PC-9 (cell line): ENCODE data around the gene ANO2.

ENCODE experiments used
- EZH2 ChIP-seq: fragments of 200-600 bp; sonication (generic); IDR thresholded peaks from 2 replicates; pipeline ENCODE4 v1.8.0; 2017; ENCODE audit warnings: antibody characterized with exemption, low read depth
- TF ChIP-seq, protein P1 (sequence below): fragments of 200-600 bp; sonication (generic); conservative IDR thresholded peaks from 2 replicates; pipeline ENCODE4 v1.6.1; 2017; ENCODE audit warnings: mixed run types, antibody characterized with exemption, mild to moderate bottlenecking, moderate library complexity

DNA sequence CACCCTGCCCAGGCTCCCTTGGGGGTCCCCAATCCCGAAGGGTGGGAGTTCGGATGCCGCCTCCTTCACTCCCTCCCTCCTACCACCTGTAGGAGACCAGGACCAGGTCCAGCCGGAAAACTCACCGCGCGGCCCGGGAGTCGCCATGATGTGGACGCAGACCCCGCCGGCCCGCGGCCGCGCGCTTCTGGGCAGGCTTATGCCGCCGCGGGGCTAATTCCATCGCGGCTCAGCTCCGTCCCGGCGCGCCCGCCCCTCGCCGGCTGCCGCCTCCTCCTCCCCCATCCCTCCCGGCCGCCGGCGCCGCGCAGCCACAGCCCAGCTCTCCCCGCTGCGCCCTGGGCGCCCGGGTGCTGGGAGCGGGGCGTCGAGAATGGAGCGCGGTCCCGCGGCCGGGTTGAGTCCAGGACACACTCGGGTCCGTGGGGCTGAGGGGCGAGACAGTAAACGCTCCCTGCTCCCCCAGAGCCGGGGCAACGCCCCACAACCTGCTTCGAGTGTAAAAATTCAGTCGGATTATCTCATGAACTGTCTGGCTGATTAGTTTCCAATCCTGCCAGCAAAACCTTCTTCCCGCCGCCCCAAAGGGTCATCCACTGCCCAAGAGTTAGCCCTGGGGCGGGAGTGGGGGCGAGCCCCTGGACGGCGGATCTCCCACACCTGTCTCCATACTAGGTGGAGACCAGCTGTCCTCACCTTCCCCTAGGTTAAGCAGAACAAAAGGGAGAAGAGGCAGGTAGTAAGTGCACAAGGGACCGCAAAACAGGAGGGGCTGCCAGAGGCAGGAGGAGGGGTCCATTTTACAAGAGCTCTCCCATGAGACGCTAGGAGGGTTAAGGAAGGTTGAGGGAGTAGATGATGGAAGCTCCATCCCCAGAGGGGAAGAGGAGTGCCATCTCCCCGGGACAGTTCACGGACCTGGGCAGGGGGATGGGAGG is at the start of gene ANO2:
- TF ChIP-seq, protein P1, sequence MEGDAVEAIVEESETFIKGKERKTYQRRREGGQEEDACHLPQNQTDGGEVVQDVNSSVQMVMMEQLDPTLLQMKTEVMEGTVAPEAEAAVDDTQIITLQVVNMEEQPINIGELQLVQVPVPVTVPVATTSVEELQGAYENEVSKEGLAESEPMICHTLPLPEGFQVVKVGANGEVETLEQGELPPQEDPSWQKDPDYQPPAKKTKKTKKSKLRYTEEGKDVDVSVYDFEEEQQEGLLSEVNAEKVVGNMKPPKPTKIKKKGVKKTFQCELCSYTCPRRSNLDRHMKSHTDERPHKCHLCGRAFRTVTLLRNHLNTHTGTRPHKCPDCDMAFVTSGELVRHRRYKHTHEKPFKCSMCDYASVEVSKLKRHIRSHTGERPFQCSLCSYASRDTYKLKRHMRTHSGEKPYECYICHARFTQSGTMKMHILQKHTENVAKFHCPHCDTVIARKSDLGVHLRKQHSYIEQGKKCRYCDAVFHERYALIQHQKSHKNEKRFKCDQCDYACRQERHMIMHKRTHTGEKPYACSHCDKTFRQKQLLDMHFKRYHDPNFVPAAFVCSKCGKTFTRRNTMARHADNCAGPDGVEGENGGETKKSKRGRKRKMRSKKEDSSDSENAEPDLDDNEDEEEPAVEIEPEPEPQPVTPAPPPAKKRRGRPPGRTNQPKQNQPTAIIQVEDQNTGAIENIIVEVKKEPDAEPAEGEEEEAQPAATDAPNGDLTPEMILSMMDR, result no peak
- TF ChIP-seq EZH2, result peak; percentile 7; the same call in 1 of the 2 replicates
